Measurements from ENCODE around the gene FUT8.

The FUT8 gene

GRCh38 chr14:65566820-65567522 lies 154.4 kb downstream of the FUT8 start:
- Histone ChIP-seq H3K9me3 (ENCODE audit: insufficient read depth, low read length, severe bottlenecking) (no peaks in the 10 kb centered on the region), H3K79me2 (ENCODE audit: insufficient read depth, low read length) (peaks cover 34% of the 10 kb centered on the region), H3K4me1 (ENCODE audit: insufficient read depth, low read length) (no peaks in the 10 kb centered on the region), H3K9ac (ENCODE audit: low read depth, low read length) (no peak overlapping the region), H4K20me1 (ENCODE audit: insufficient read depth, low read length) (peaks cover 4% of the 10 kb centered on the region; the same call in 1 of the 2 replicates), H3K4me2 (ENCODE audit: insufficient read depth, low read length) (no peak overlapping the region), H3K27ac (ENCODE audit: low read length) (no peak overlapping the region), H2AFZ (ENCODE audit: low read depth, low read length) (no peak overlapping the region), H3K36me3 (ENCODE audit: insufficient read depth, low read length) (peaks cover 55% of the 10 kb centered on the region), H3K4me3 (ENCODE audit: low read depth in 1 of 2, low read length in 2 of 2) (no peak overlapping the region), H3K27me3 (ENCODE audit: insufficient read depth, low read length, poor library complexity) (no peaks in the 10 kb centered on the region)
- no peak for TF ChIP-seq CTCF (IDR thresholded peaks at IDR 0.05; ENCODE audit: borderline replicate concordance, extremely low read depth, low read length, poor library complexity, severe bottlenecking)
- TF ChIP-seq EZH2 (IDR thresholded peaks at IDR 0.05; ENCODE audit: borderline replicate concordance, low read depth, low read length, severe bottlenecking), result no peak
- ATAC-seq (ENCODE audit: insufficient read depth, low read depth) (no peak; the same call in 2 of the 3 replicates), DNase-seq (no peak)

GRCh38 chr14:65574611-65575010 lies 162.1 kb downstream of the FUT8 start:
- Histone ChIP-seq H4K20me1 (ENCODE audit: insufficient read depth, low read length) (peaks cover 4% of the 10 kb centered on the region; the same call in 1 of the 2 replicates), H3K36me3 (ENCODE audit: insufficient read depth, low read length) (peaks cover 33% of the 10 kb centered on the region), H3K9ac (ENCODE audit: low read depth, low read length) (no peak overlapping the region), H2AFZ (ENCODE audit: low read depth, low read length) (no peak overlapping the region), H3K9me3 (ENCODE audit: insufficient read depth, low read length, severe bottlenecking) (no peaks in the 10 kb centered on the region), H3K27me3 (ENCODE audit: insufficient read depth, low read length, poor library complexity) (no peaks in the 10 kb centered on the region), H3K4me3 (ENCODE audit: low read depth in 1 of 2, low read length in 2 of 2) (no peak overlapping the region), H3K27ac (ENCODE audit: low read length) (no peak overlapping the region), H3K79me2 (ENCODE audit: insufficient read depth, low read length) (peaks cover 47% of the 10 kb centered on the region), H3K4me1 (ENCODE audit: insufficient read depth, low read length) (no peaks in the 10 kb centered on the region), H3K4me2 (ENCODE audit: insufficient read depth, low read length) (no peak overlapping the region)
- ATAC-seq (ENCODE audit: insufficient read depth, low read depth) (no peak), DNase-seq (no peak)
- no peak for TF ChIP-seq EZH2 (IDR thresholded peaks at IDR 0.05; ENCODE audit: borderline replicate concordance, low read depth, low read length, severe bottlenecking)
- no peak for TF ChIP-seq CTCF (IDR thresholded peaks at IDR 0.05; ENCODE audit: borderline replicate concordance, extremely low read depth, low read length, poor library complexity, severe bottlenecking)

- TF ChIP-seq CTCF (IDR thresholded peaks at IDR 0.05; ENCODE audit: borderline replicate concordance, extremely low read depth, low read length, poor library complexity, severe bottlenecking) (no peak), EZH2 (IDR thresholded peaks at IDR 0.05; ENCODE audit: borderline replicate concordance, low read depth, low read length, severe bottlenecking) (no peak)
- Histone ChIP-seq H3K27me3 (ENCODE audit: insufficient read depth, low read length, poor library complexity) (no peaks in the 10 kb centered on the region), H3K4me1 (ENCODE audit: insufficient read depth, low read length) (no peaks in the 10 kb centered on the region), H3K4me2 (ENCODE audit: insufficient read depth, low read length) (no peak overlapping the region), H3K79me2 (ENCODE audit: insufficient read depth, low read length) (peaks cover 43% of the 10 kb centered on the region), H3K36me3 (ENCODE audit: insufficient read depth, low read length) (peaks cover 26% of the 10 kb centered on the region), H3K4me3 (ENCODE audit: low read depth in 1 of 2, low read length in 2 of 2) (no peak overlapping the region), H4K20me1 (ENCODE audit: insufficient read depth, low read length) (peaks cover 2% of the 10 kb centered on the region; the same call in 1 of the 2 replicates), H2AFZ (ENCODE audit: low read depth, low read length) (no peak overlapping the region), H3K9ac (ENCODE audit: low read depth, low read length) (no peak overlapping the region), H3K9me3 (ENCODE audit: insufficient read depth, low read length, severe bottlenecking) (no peaks in the 10 kb centered on the region), H3K27ac (ENCODE audit: low read length) (no peak overlapping the region)
- DNase-seq (no peak), ATAC-seq (ENCODE audit: insufficient read depth, low read depth) (no peak)
Observed at GRCh38 chr14:65575389-65575788, 162.9 kb downstream of the FUT8 start.

All from DND-41 (cell line).